Kidney (tissue), 14 donors: Measurements from ENCODE around the gene RGS17. TPM values are rescaled to one million over a fixed set of nuclear protein-coding genes. Genes with fewer than 3 reads are reported as not detected.

Experiments
- DNase-seq, 5 donors: peaks; one replicate each; pipeline ENCODE4 v3.0.0-alpha.2; 2013 to 2020
- FAIRE-seq: peaks from 2 replicates; lab custom pipeline; 2012; peaks lifted over from hg19 to GRCh38; lab: Jason Lieb, UNC
- H3K27ac ChIP-seq, 2 donors: one replicate each; pipeline ENCODE4 v1.7.0; 2013; ENCODE audit warnings: low read depth in 2 of 2, low read length in 2 of 2, inconsistent platforms in 1 of 2
- H3K27me3 ChIP-seq: one replicate; pipeline ENCODE4 v1.7.1; 2013; ENCODE audit warnings: low read length, inconsistent platforms; ENCODE audit not compliant: control insufficient read depth, insufficient read depth
- H3K36me3 ChIP-seq, 3 donors: one replicate each; pipeline versions ENCODE4 v1.7.0 to v1.7.1; 2013; ENCODE audit warnings: low read length in 3 of 3, control low read depth in 1 of 3, inconsistent platforms in 1 of 3; ENCODE audit not compliant: insufficient read depth in 3 of 3, control insufficient read depth in 2 of 3
- H3K4me1 ChIP-seq, 3 donors: one replicate each; pipeline versions ENCODE4 v1.7.0 to v1.7.1; 2013; ENCODE audit warnings: low read length in 3 of 3, inconsistent platforms in 1 of 3, low read depth in 1 of 3; ENCODE audit not compliant: control insufficient read depth in 2 of 3, insufficient read depth in 2 of 3
- H3K4me3 ChIP-seq, 3 donors: one replicate each; pipeline versions ENCODE4 v1.7.0 to v1.8.1; 2013; ENCODE audit warnings: low read length in 3 of 3, control low read depth in 1 of 3, inconsistent platforms in 1 of 3
- H3K9ac ChIP-seq, 3 donors: one replicate each; pipeline versions ENCODE4 v1.7.0 to v1.7.1; 2013; ENCODE audit warnings: low read length in 3 of 3, control low read depth in 1 of 3, inconsistent platforms in 1 of 3
- H3K9me3 ChIP-seq, 3 donors: one replicate each; pipeline versions ENCODE4 v1.7.0 to v1.7.1; 2013; ENCODE audit warnings: low read length in 3 of 3, control low read depth in 1 of 3, inconsistent platforms in 1 of 3; ENCODE audit not compliant: control insufficient read depth in 2 of 3, insufficient read depth in 1 of 3
- CTCF ChIP-seq: IDR thresholded peaks from 3 replicates; pipeline ENCODE4 v1.5.1; 2012; ENCODE audit warnings: mild to moderate bottlenecking, moderate library complexity, borderline replicate concordance; ENCODE audit not compliant: insufficient read depth; ENCODE audit errors: extremely low read depth
- intact Hi-C: fragments of 100-400 bp; cut with DNase I; formaldehyde crosslinking; loops from one replicate; pipeline ENCODE4 v1.11.1; 2022
- polyA plus RNA-seq: library from polyadenylated mRNA; stranded (reverse); fragments of 350-450 nt; fragmentation: Illumina TruSeq; extraction: RNeasy Lipid Tissue Mini Kit (QIAGEN cat#74804); gene quantifications from one replicate; pipeline ENCODE4 v1.2.3, GENCODE V29; 2014; ENCODE audit warnings: low read depth, low replicate concordance; ENCODE audit not compliant: insufficient read depth
- total RNA-seq: library from RNA; stranded (reverse); fragmentation: NEBNext Ultra II Directional; extraction: Animal tissue kit (Norgen Biotek cat#: 25700); gene quantifications from one replicate; pipeline ENCODE4 v1.2.1, GENCODE V29; 2021
- donor health status: control.
- donor health status: control.
- donor health status: control.
- donor health status: control.
- donor health status: control.
- donor health status: DM: yes; HTN: yes; CAD: no.
- donor health status: Normal renal cell carcinoma (clear cell type).

Gene RGS17
- total and polyA plus RNA-seq, 2 donors from 2014 or later: 0.28 TPM; not detected in 1

- H3K9ac ChIP-seq: peak overlapping the region in 1 of 3 donors; percentile 22
- H3K36me3 ChIP-seq: no peaks in the 10 kb centered on the region
- no peak for TF ChIP-seq CTCF
- peak overlapping the region; percentile 54 to 76 (median 67) for H3K4me3 ChIP-seq
- H3K27ac ChIP-seq: no peak overlapping the region
- FAIRE-seq (no peak), DNase-seq (peak in 2 of 5 donors; percentile 56 to 68)
- intact Hi-C loops: no loop called here
- H3K9me3 ChIP-seq: no peaks in the 10 kb centered on the region
- peaks cover 0 to 2% (median 0%) of the 10 kb centered on the region in 3 donors for H3K4me1 ChIP-seq
- H3K27me3 ChIP-seq: no peaks in the 10 kb centered on the region
Measured at GRCh38 chr6:153150371-153150751, 19.3 kb upstream of the RGS17 start.

- H3K9me3 ChIP-seq: no peaks in the 10 kb centered on the region
- FAIRE-seq (no peak), DNase-seq (peak in 4 of 5 donors; percentile 56 to 70 (median 66))
- TF ChIP-seq CTCF: no peak
- H3K27ac ChIP-seq: no peak overlapping the region
- H3K9ac ChIP-seq: no peak overlapping the region
- intact Hi-C loops: no loop called here
- no peaks in the 10 kb centered on the region for H3K27me3 ChIP-seq
- H3K4me1 ChIP-seq: peaks cover 0 to 2% (median 0%) of the 10 kb centered on the region in 3 donors
- peak overlapping the region in 1 of 3 donors; percentile 67 for H3K4me3 ChIP-seq
- no peaks in the 10 kb centered on the region for H3K36me3 ChIP-seq
Measured at GRCh38 chr6:153149891-153150290, 18.8 kb upstream of the RGS17 start.

- intact Hi-C loops: no loop called here
- no peak for TF ChIP-seq CTCF
- Histone ChIP-seq H3K9ac (no peak overlapping the region), H3K9me3 (no peaks in the 10 kb centered on the region), H3K27me3 (no peaks in the 10 kb centered on the region), H3K4me3 (no peak overlapping the region), H3K36me3 (no peaks in the 10 kb centered on the region), H3K27ac (no peak overlapping the region), H3K4me1 (peaks cover 0 to 2% (median 0%) of the 10 kb centered on the region in 3 donors)
- no peak for DNase-seq
- no peak for FAIRE-seq
Measured at GRCh38 chr6:153146413-153146812, 15.3 kb upstream of the RGS17 start.

GRCh38 chr6:153145591-153145990, 14.5 kb upstream of the RGS17 start:
- intact Hi-C loops: no loop called here
- Histone ChIP-seq H3K4me1 (peaks cover 0 to 2% (median 0%) of the 10 kb centered on the region in 3 donors), H3K36me3 (no peaks in the 10 kb centered on the region), H3K27me3 (no peaks in the 10 kb centered on the region), H3K27ac (no peak overlapping the region), H3K4me3 (no peak overlapping the region), H3K9me3 (no peaks in the 10 kb centered on the region), H3K9ac (no peak overlapping the region)
- no peak for TF ChIP-seq CTCF
- DNase-seq (no peak), FAIRE-seq (no peak)
